Testis (tissue), 3 donors: ENCODE measurements around the gene PLBD2. TPM values are rescaled to one million over a fixed set of nuclear protein-coding genes. Genes with fewer than 3 reads are reported as not detected.

Experiments used
- DNase-seq: peaks from one replicate; pipeline ENCODE4 v3.0.0-alpha.2; 2019
- H3K27ac ChIP-seq, 2 donors: fragments of 200-600 bp; sonication (generic); one replicate each; pipeline ENCODE4 v1.5.1; 2019
- H3K27me3 ChIP-seq: fragments of 200-600 bp; sonication (generic); one replicate; pipeline ENCODE4 v1.5.1; 2019
- H3K36me3 ChIP-seq: fragments of 200-600 bp; sonication (generic); one replicate; pipeline ENCODE4 v1.5.1; 2017; ENCODE audit warnings: low read depth; ENCODE audit errors: missing control alignments
- H3K4me1 ChIP-seq: fragments of 200-600 bp; sonication (generic); one replicate; pipeline ENCODE4 v1.5.1; 2019
- H3K4me3 ChIP-seq, 2 donors: fragments of 200-600 bp; sonication (generic); one replicate each; pipeline ENCODE4 v1.5.1; 2017 to 2019
- H3K9me3 ChIP-seq: fragments of 200-600 bp; sonication (generic); one replicate; pipeline ENCODE4 v1.5.1; 2017
- POLR2A ChIP-seq: fragments of 450-650 bp; IDR thresholded peaks from one replicate; pipeline ENCODE4 v1.6.1; 2017; ENCODE audit warnings: antibody characterized with exemption, mild to moderate bottlenecking, moderate library complexity
- WGBS, 2 donors: methylation state at CpG; one replicate each; pipeline ENCODE4 v1.1.5; 2018; 5-methylcytosine and 5-hydroxymethylcytosine counted together
- intact Hi-C: fragments of 100-400 bp; cut with DNase I; formaldehyde crosslinking; loops from one replicate; pipeline ENCODE4 v1.15.1; 2023; ENCODE audit warnings: low total_unique reads
- polyA plus RNA-seq: library from polyadenylated mRNA; stranded (reverse); fragments of 350-450 nt; fragmentation: Illumina TruSeq; extraction: RNeasy Lipid Tissue Mini Kit (QIAGEN cat#74804); gene quantifications from one replicate; pipeline ENCODE4 v1.2.3, GENCODE V29; 2014; ENCODE audit warnings: low read depth, low replicate concordance; ENCODE audit not compliant: insufficient read depth
- total RNA-seq, 2 donors: library from RNA; depleted of rRNA; stranded (reverse); fragments of >200 nt; gene quantifications; one replicate each; pipeline ENCODE4 v1.2.3, GENCODE V29; 2016
- TF ChIP-seq, protein P1 (sequence below), 3 experiments: fragments of 450-650 bp in 2 of 3; fragments of 200-600 bp in 1 of 3; sonication (generic) in 1 of 3; IDR thresholded peaks; one replicate each; pipeline ENCODE4 v1.5.1; 2016 to 2019; ENCODE audit warnings: antibody characterized with exemption in 3 of 3, mild to moderate bottlenecking in 2 of 3, moderate library complexity in 1 of 3

PLBD2 gene
- total and polyA plus RNA-seq, 3 donors from 2014 or later = 110 to 126 (median 120) TPM

GRCh38 chr12:113386866-113387566, 28.6 kb downstream of the PLBD2 start:
- H3K4me1 ChIP-seq = no peaks in the 10 kb centered on the region
- H3K4me3 ChIP-seq = no peak overlapping the region
- DNase-seq = no peak
- no peaks in the 10 kb centered on the region for H3K27me3 ChIP-seq
- H3K9me3 ChIP-seq = no peaks in the 10 kb centered on the region
- WGBS, 2 donors = 95 to 100% methylated on average over 5 to 12 of the region's 12 CpGs
- intact Hi-C loops = no loop called here
- TF ChIP-seq, protein P1, sequence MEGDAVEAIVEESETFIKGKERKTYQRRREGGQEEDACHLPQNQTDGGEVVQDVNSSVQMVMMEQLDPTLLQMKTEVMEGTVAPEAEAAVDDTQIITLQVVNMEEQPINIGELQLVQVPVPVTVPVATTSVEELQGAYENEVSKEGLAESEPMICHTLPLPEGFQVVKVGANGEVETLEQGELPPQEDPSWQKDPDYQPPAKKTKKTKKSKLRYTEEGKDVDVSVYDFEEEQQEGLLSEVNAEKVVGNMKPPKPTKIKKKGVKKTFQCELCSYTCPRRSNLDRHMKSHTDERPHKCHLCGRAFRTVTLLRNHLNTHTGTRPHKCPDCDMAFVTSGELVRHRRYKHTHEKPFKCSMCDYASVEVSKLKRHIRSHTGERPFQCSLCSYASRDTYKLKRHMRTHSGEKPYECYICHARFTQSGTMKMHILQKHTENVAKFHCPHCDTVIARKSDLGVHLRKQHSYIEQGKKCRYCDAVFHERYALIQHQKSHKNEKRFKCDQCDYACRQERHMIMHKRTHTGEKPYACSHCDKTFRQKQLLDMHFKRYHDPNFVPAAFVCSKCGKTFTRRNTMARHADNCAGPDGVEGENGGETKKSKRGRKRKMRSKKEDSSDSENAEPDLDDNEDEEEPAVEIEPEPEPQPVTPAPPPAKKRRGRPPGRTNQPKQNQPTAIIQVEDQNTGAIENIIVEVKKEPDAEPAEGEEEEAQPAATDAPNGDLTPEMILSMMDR (IDR thresholded peaks at IDR 0.05) = no peak
- no peak for TF ChIP-seq POLR2A
- H3K36me3 ChIP-seq = no peaks in the 10 kb centered on the region
- H3K27ac ChIP-seq = no peak overlapping the region

DNA sequence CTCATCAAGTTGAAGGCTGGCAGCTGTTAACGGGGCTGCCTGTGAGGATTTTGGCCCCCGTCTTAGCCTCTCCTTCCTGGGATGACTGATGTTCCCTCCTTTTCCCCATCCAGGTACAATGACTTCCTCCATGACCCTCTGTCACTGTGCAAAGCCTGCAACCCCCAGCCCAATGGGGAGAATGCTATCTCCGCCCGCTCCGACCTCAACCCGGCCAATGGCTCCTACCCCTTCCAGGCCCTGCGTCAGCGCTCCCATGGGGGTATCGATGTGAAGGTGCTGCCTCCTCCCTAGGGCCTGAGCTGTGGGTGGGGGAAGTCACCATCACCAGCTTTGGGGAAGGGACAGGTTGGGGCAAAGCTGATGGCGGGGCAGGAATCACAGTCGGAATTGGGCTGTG, 29.2 kb downstream of the PLBD2 start:
- H3K36me3 ChIP-seq = no peaks in the 10 kb centered on the region
- 89 to 97% methylated on average over 10 to 11 of the region's 11 CpGs for WGBS, 2 donors

GRCh38 chr12:113388351-113388750, 30.0 kb downstream of the PLBD2 start:
- H3K9me3 ChIP-seq = no peaks in the 10 kb centered on the region
- TF ChIP-seq POLR2A = no peak
- TF ChIP-seq, protein P1 (IDR thresholded peaks at IDR 0.05) = no peak
- H3K36me3 ChIP-seq = no peaks in the 10 kb centered on the region
- no peaks in the 10 kb centered on the region for H3K4me1 ChIP-seq
- no peak overlapping the region for H3K4me3 ChIP-seq
- 89 to 90% methylated on average over 9 to 14 of the region's 14 CpGs for WGBS, 2 donors
- H3K27me3 ChIP-seq = no peaks in the 10 kb centered on the region
- no peak for DNase-seq
- H3K27ac ChIP-seq = no peak overlapping the region
- intact Hi-C loops = no loop called here

More for the DNA sequence above, 29.2 kb downstream of the PLBD2 start:
- intact Hi-C loops = no loop called here
- H3K27ac ChIP-seq = no peak overlapping the region
- no peak overlapping the region for H3K4me3 ChIP-seq
- DNase-seq = no peak
- H3K27me3 ChIP-seq = no peaks in the 10 kb centered on the region
- no peak for TF ChIP-seq POLR2A
- TF ChIP-seq, protein P1 (IDR thresholded peaks at IDR 0.05) = no peak
- no peaks in the 10 kb centered on the region for H3K9me3 ChIP-seq
- no peaks in the 10 kb centered on the region for H3K4me1 ChIP-seq

DNA sequence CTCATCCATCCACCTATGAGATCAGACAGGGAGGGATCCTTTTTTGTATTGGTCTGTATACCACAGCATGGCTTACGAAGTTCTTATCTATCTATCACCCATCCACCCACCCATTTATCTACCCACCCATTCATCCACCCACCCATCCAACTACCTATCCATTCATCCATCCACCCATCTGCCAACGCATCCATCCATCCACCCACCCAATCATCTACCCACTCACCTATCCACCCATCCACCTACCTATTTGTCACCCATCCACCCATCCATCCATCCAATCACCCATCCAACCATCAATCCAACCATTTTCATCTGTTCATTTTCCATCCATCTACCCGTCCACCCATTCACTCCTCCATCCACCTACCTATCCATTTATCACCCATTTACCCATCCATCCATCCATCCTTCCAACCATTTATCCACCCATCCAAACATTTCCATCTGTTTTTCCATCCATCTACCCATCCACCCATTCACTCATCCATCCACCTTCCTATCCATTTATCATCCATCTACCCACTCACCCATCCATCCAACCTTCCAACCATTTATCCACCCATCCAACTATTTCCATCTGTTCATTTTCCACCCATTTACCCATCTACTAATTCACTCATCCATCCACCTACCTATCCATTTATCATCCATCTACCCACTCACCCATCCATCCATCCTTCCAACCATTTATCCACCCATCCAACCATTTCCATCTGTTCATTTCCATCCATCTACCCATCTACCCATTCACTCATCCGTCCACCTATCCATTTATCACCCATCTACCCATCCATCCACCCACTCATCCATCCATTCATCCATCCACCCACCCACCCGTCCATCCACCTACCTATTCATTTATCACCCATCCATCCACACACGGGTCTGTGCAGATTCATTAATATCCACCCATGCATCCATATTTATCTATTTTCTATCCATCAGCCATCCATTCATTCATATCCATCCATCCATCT, 32.0 kb downstream of the PLBD2 start:
- Histone ChIP-seq H3K27me3 (no peaks in the 10 kb centered on the region), H3K27ac (no peak overlapping the region), H3K4me3 (no peak overlapping the region), H3K36me3 (no peaks in the 10 kb centered on the region), H3K4me1 (no peaks in the 10 kb centered on the region), H3K9me3 (no peaks in the 10 kb centered on the region)
- 89 to 93% methylated on average over 6 of the region's 6 CpGs for WGBS, 2 donors
- intact Hi-C loops = no loop called here
- DNase-seq = no peak
- TF ChIP-seq, protein P1 (IDR thresholded peaks at IDR 0.05) = no peak
- TF ChIP-seq POLR2A = no peak
